Activated CD4-positive, alpha-beta T cell treated with anti-CD3 and anti-CD28 coated beads, Interleukin-2, amount 10 ng/mL, durations not matched to agents 24 days and 14 days (primary cell): ENCODE data around the gene MAP4K5. TPM values are rescaled to one million over a fixed set of nuclear protein-coding genes. Genes with fewer than 3 reads are reported as not detected.

Experiments used
- DNase-seq: peaks from one replicate; pipeline ENCODE4 v3.0.0; 2022
- H3K27ac Mint-ChIP-seq: one replicate; pipeline ENCODE4 v1.8.0; 2022; ENCODE audit warnings: mild to moderate bottlenecking, mixed read lengths
- H3K27me3 Mint-ChIP-seq: one replicate; pipeline ENCODE4 v1.8.0; 2022; ENCODE audit warnings: mixed read lengths
- H3K36me3 Mint-ChIP-seq: one replicate; pipeline ENCODE4 v1.8.0; 2022; ENCODE audit warnings: low read depth, mild to moderate bottlenecking, mixed read lengths
- H3K4me1 Mint-ChIP-seq: one replicate; pipeline ENCODE4 v1.8.0; 2021; ENCODE audit warnings: mixed read lengths
- H3K4me3 Mint-ChIP-seq: one replicate; pipeline ENCODE4 v1.8.0; 2022; ENCODE audit warnings: mild to moderate bottlenecking, moderate library complexity, mixed read lengths
- H3K9me3 Mint-ChIP-seq: one replicate; pipeline ENCODE4 v1.8.0; 2021; ENCODE audit warnings: mixed read lengths
- intact Hi-C: fragments of 100-400 bp; cut with micrococcal nuclease; formaldehyde crosslinking; loops from one replicate; pipeline ENCODE4 v1.15.1; 2023
- total RNA-seq: library from RNA; stranded (reverse); gene quantifications from 2 replicates; pipeline ENCODE4 v1.2.3, GENCODE V29; 2022

MAP4K5 gene
- total RNA-seq, 1 donor from 2014 or later, result 24.6 TPM

GRCh38 chr14:50377550-50378085, 154.8 kb downstream of the MAP4K5 start:
- no peaks in the 10 kb centered on the region for H3K9me3 Mint-ChIP-seq
- no peak overlapping the region for H3K27ac Mint-ChIP-seq
- H3K4me1 Mint-ChIP-seq, result no peaks in the 10 kb centered on the region
- H3K4me3 Mint-ChIP-seq, result no peak overlapping the region
- no peaks in the 10 kb centered on the region for H3K36me3 Mint-ChIP-seq
- intact Hi-C loops, result no loop called here
- no peak for DNase-seq
- H3K27me3 Mint-ChIP-seq, result peaks cover 4% of the 10 kb centered on the region

- Mint-ChIP-seq H3K4me3 (no peak overlapping the region), H3K36me3 (no peaks in the 10 kb centered on the region), H3K9me3 (no peaks in the 10 kb centered on the region), H3K27me3 (peaks cover 6% of the 10 kb centered on the region), H3K27ac (no peak overlapping the region), H3K4me1 (no peaks in the 10 kb centered on the region)
- intact Hi-C loops, result no loop called here
- DNase-seq, result no peak
Observed at GRCh38 chr14:50375760-50376159, 156.6 kb downstream of the MAP4K5 start.

GRCh38 chr14:50373959-50374358, 158.4 kb downstream of the MAP4K5 start:
- Mint-ChIP-seq H3K4me1 (no peaks in the 10 kb centered on the region), H3K27me3 (peaks cover 6% of the 10 kb centered on the region), H3K27ac (no peak overlapping the region), H3K4me3 (no peak overlapping the region), H3K36me3 (no peaks in the 10 kb centered on the region), H3K9me3 (no peaks in the 10 kb centered on the region)
- intact Hi-C loops, result no loop called here
- DNase-seq, result no peak

- Mint-ChIP-seq H3K4me1 (peaks cover 3% of the 10 kb centered on the region), H3K27ac (no peak overlapping the region), H3K27me3 (peaks cover 6% of the 10 kb centered on the region), H3K36me3 (no peaks in the 10 kb centered on the region), H3K4me3 (no peak overlapping the region), H3K9me3 (no peaks in the 10 kb centered on the region)
- intact Hi-C loops, result no loop called here
- DNase-seq, result no peak
Observed at GRCh38 chr14:50371546-50371945, 160.8 kb downstream of the MAP4K5 start.

Other genes starting within 250 kb of the MAP4K5 start
- 16.8 and 18.0 TPM in 2 replicates for gene L2HGDH, start 220.3 kb downstream of the MAP4K5 start, total RNA-seq
- 16.3 and 18.8 TPM in 2 replicates for gene DMAC2L, start 220.2 kb downstream of the MAP4K5 start, total RNA-seq
- 4.8 and 5.7 TPM in 2 replicates for gene CDKL1, start 135.7 kb downstream of the MAP4K5 start, total RNA-seq
- gene ATL1, start 27.6 kb upstream of the MAP4K5 start, total RNA-seq, result 0.75 and 1.0 TPM in 2 replicates
- 9.9 and 10.8 TPM in 2 replicates for gene SAV1, start 135.7 kb upstream of the MAP4K5 start, total RNA-seq